Endothelial cell of umbilical vein (primary cell): ENCODE measurements around the gene PTN.

Experiments
- CTCF ChIP-seq, 2 donors: IDR thresholded peaks; 1 replicate in 1 of 2; 2 replicates in 1 of 2; pipeline ENCODE4 v1.5.1; 2011; ENCODE audit warnings: low read length in 2 of 2, mild to moderate bottlenecking in 2 of 2, moderate library complexity in 2 of 2, control low read depth in 1 of 2, inconsistent platforms in 1 of 2, low read depth in 1 of 2; ENCODE audit not compliant: insufficient read depth in 1 of 2; ENCODE audit errors: extremely low read depth in 1 of 2
- POLR2A ChIP-seq: IDR thresholded peaks from 2 replicates; pipeline ENCODE4 v1.6.1; 2012; ENCODE audit warnings: low read depth, mild to moderate bottlenecking, control low read depth, low read length

DNA sequence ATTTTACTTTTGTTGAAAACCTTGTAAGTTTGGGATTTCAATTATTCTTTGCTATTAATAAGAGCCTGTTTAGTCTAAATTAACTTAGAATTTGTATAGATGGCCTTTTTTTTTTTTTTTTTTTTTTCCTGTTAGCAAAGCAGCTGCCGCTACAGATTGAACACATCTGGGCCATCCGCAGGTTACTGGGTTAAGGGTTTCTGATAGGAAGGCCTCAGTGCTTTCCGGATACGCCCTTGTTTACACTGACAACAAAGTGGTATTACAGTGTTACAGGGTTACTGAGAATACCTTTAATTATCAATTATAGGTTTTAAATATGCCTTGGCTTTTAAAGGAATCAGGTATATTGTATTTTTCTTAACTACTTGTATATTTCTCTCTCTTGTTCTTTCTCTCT, 76.8 kb downstream of the PTN start:
- no peak for TF ChIP-seq CTCF (IDR thresholded peaks at IDR 0.05; ENCODE audit: extremely low read depth in 1 of 2, insufficient read depth in 1 of 2, low read depth in 1 of 2, low read length in 2 of 2)
- TF ChIP-seq POLR2A: no peak
